ENCODE results near the gene PTPRN2.

The PTPRN2 gene

GRCh38 chr7:158021836-158022235 lies 565.8 kb downstream of the PTPRN2 start:
- Histone ChIP-seq H3K9ac (ENCODE audit: low read depth, low read length) (no peak overlapping the region), H3K9me3 (replicated peaks; ENCODE audit: low read length) (peaks cover 13% of the 10 kb centered on the region), H3K36me3 (ENCODE audit: insufficient read depth, low read length) (no peaks in the 10 kb centered on the region), H3K4me3 (ENCODE audit: low read length) (no peak overlapping the region), H3K27me3 (ENCODE audit: control insufficient read depth, insufficient read depth, low read length) (no peaks in the 10 kb centered on the region), H3K4me1 (ENCODE audit: control insufficient read depth, insufficient read depth, low read length) (no peaks in the 10 kb centered on the region), H3K4me2 (ENCODE audit: low read length) (no peak overlapping the region)

- Histone ChIP-seq H3K9me3 (replicated peaks; ENCODE audit: low read length) (peaks cover 13% of the 10 kb centered on the region), H3K4me1 (ENCODE audit: control insufficient read depth, insufficient read depth, low read length) (no peaks in the 10 kb centered on the region), H3K9ac (ENCODE audit: low read depth, low read length) (no peak overlapping the region), H3K4me3 (ENCODE audit: low read length) (no peak overlapping the region), H3K4me2 (ENCODE audit: low read length) (no peak overlapping the region), H3K36me3 (ENCODE audit: insufficient read depth, low read length) (no peaks in the 10 kb centered on the region), H3K27me3 (ENCODE audit: control insufficient read depth, insufficient read depth, low read length) (no peaks in the 10 kb centered on the region)
Observed at GRCh38 chr7:158020706-158021095, 566.9 kb downstream of the PTPRN2 start.

GRCh38 chr7:158019726-158020705 lies 567.6 kb downstream of the PTPRN2 start:
- no peak overlapping the region for H3K4me3 ChIP-seq (ENCODE audit: low read length)
- no peaks in the 10 kb centered on the region for H3K27me3 ChIP-seq (ENCODE audit: control insufficient read depth, insufficient read depth, low read length)
- H3K9me3 ChIP-seq (replicated peaks; ENCODE audit: low read length): peaks cover 13% of the 10 kb centered on the region
- no peaks in the 10 kb centered on the region for H3K4me1 ChIP-seq (ENCODE audit: control insufficient read depth, insufficient read depth, low read length)
- H3K4me2 ChIP-seq (ENCODE audit: low read length): no peak overlapping the region
- H3K36me3 ChIP-seq (ENCODE audit: insufficient read depth, low read length): no peaks in the 10 kb centered on the region
- H3K9ac ChIP-seq (ENCODE audit: low read depth, low read length): no peak overlapping the region

GRCh38 chr7:158018971-158019645 lies 568.5 kb downstream of the PTPRN2 start:
- Histone ChIP-seq H3K4me2 (ENCODE audit: low read length) (no peak overlapping the region), H3K4me1 (ENCODE audit: control insufficient read depth, insufficient read depth, low read length) (no peaks in the 10 kb centered on the region), H3K27me3 (ENCODE audit: control insufficient read depth, insufficient read depth, low read length) (no peaks in the 10 kb centered on the region), H3K9ac (ENCODE audit: low read depth, low read length) (no peak overlapping the region), H3K36me3 (ENCODE audit: insufficient read depth, low read length) (no peaks in the 10 kb centered on the region), H3K4me3 (ENCODE audit: low read length) (no peak overlapping the region), H3K9me3 (replicated peaks; ENCODE audit: low read length) (peaks cover 13% of the 10 kb centered on the region)

- no peak overlapping the region for H3K4me2 ChIP-seq (ENCODE audit: low read length)
- H3K36me3 ChIP-seq (ENCODE audit: insufficient read depth, low read length): no peaks in the 10 kb centered on the region
- H3K9ac ChIP-seq (ENCODE audit: low read depth, low read length): no peak overlapping the region
- no peaks in the 10 kb centered on the region for H3K4me1 ChIP-seq (ENCODE audit: control insufficient read depth, insufficient read depth, low read length)
- H3K4me3 ChIP-seq (ENCODE audit: low read length): no peak overlapping the region
- H3K27me3 ChIP-seq (ENCODE audit: control insufficient read depth, insufficient read depth, low read length): no peaks in the 10 kb centered on the region
- peaks cover 13% of the 10 kb centered on the region for H3K9me3 ChIP-seq (replicated peaks; ENCODE audit: low read length)
Observed at GRCh38 chr7:158018098-158018762, 569.4 kb downstream of the PTPRN2 start.

- Histone ChIP-seq H3K9me3 (replicated peaks; ENCODE audit: low read length) (peaks cover 13% of the 10 kb centered on the region), H3K4me1 (ENCODE audit: control insufficient read depth, insufficient read depth, low read length) (no peaks in the 10 kb centered on the region), H3K4me3 (ENCODE audit: low read length) (no peak overlapping the region), H3K4me2 (ENCODE audit: low read length) (no peak overlapping the region), H3K36me3 (ENCODE audit: insufficient read depth, low read length) (no peaks in the 10 kb centered on the region), H3K9ac (ENCODE audit: low read depth, low read length) (no peak overlapping the region), H3K27me3 (ENCODE audit: control insufficient read depth, insufficient read depth, low read length) (no peaks in the 10 kb centered on the region)
Observed at GRCh38 chr7:158017111-158018097, 570.2 kb downstream of the PTPRN2 start.

- Histone ChIP-seq H3K4me3 (ENCODE audit: low read length) (no peak overlapping the region), H3K36me3 (ENCODE audit: insufficient read depth, low read length) (no peaks in the 10 kb centered on the region), H3K4me1 (ENCODE audit: control insufficient read depth, insufficient read depth, low read length) (no peaks in the 10 kb centered on the region), H3K9ac (ENCODE audit: low read depth, low read length) (no peak overlapping the region), H3K9me3 (replicated peaks; ENCODE audit: low read length) (peaks cover 13% of the 10 kb centered on the region), H3K4me2 (ENCODE audit: low read length) (no peak overlapping the region), H3K27me3 (ENCODE audit: control insufficient read depth, insufficient read depth, low read length) (no peaks in the 10 kb centered on the region)
Observed at GRCh38 chr7:158016180-158017097, 571.2 kb downstream of the PTPRN2 start.

- Histone ChIP-seq H3K27me3 (ENCODE audit: control insufficient read depth, insufficient read depth, low read length) (no peaks in the 10 kb centered on the region), H3K4me1 (ENCODE audit: control insufficient read depth, insufficient read depth, low read length) (no peaks in the 10 kb centered on the region), H3K4me2 (ENCODE audit: low read length) (no peak overlapping the region), H3K9ac (ENCODE audit: low read depth, low read length) (no peak overlapping the region), H3K36me3 (ENCODE audit: insufficient read depth, low read length) (no peaks in the 10 kb centered on the region), H3K4me3 (ENCODE audit: low read length) (no peak overlapping the region), H3K9me3 (replicated peaks; ENCODE audit: low read length) (peaks cover 9% of the 10 kb centered on the region)
Observed at GRCh38 chr7:158015403-158016179, 572.0 kb downstream of the PTPRN2 start.

GRCh38 chr7:158014976-158015375 lies 572.6 kb downstream of the PTPRN2 start:
- H3K9me3 ChIP-seq (replicated peaks; ENCODE audit: low read length): peaks cover 5% of the 10 kb centered on the region
- no peak overlapping the region for H3K4me2 ChIP-seq (ENCODE audit: low read length)
- no peak overlapping the region for H3K4me3 ChIP-seq (ENCODE audit: low read length)
- no peaks in the 10 kb centered on the region for H3K36me3 ChIP-seq (ENCODE audit: insufficient read depth, low read length)
- no peaks in the 10 kb centered on the region for H3K27me3 ChIP-seq (ENCODE audit: control insufficient read depth, insufficient read depth, low read length)
- no peak overlapping the region for H3K9ac ChIP-seq (ENCODE audit: low read depth, low read length)
- no peaks in the 10 kb centered on the region for H3K4me1 ChIP-seq (ENCODE audit: control insufficient read depth, insufficient read depth, low read length)
